Activated CD8-positive, alpha-beta T cell treated with anti-CD3 and anti-CD28 coated beads for 36 hours (primary cell): ENCODE results near the gene PCDHB11. TPM values are rescaled to one million over a fixed set of nuclear protein-coding genes. Genes with fewer than 3 reads are reported as not detected.
"Not testable (repeated sequence)": the region's sequence is repeated elsewhere in the genome, so short reads cannot be mapped to it uniquely, and the experiment has no call there.

ENCODE experiments used
- ATAC-seq: fragments of 200-7000 bp; cut with Tn5 transposase; one replicate; pipeline ENCODE4 v1.10.0; 2021; ENCODE audit warnings: mild to moderate bottlenecking, moderate library complexity
- CTCF ChIA-PET: fragments of 350-600 bp; sonication (Branson Sonifier 250); formaldehyde crosslinking; loops from one replicate; lab custom pipeline; 2021; ENCODE audit warnings: antibody characterized with exemption; lab: Charles Lee
- POLR2A ChIA-PET: fragments of 350-600 bp; sonication (Branson Sonifier 250); formaldehyde crosslinking; loops from one replicate; lab custom pipeline; 2021; ENCODE audit warnings: antibody characterized with exemption; lab: Charles Lee
- DNase-seq: peaks from one replicate; pipeline ENCODE4 v3.0.0-alpha.2; 2020
- H3K27ac Mint-ChIP-seq: one replicate; pipeline ENCODE4 v1.8.0; 2021; ENCODE audit warnings: mild to moderate bottlenecking, mixed read lengths
- H3K27me3 Mint-ChIP-seq: one replicate; pipeline ENCODE4 v1.8.0; 2021; ENCODE audit warnings: mixed read lengths
- H3K36me3 Mint-ChIP-seq: one replicate; pipeline ENCODE4 v1.8.0; 2021; ENCODE audit warnings: low read depth, mixed read lengths
- H3K4me1 Mint-ChIP-seq: one replicate; pipeline ENCODE4 v1.8.0; 2021; ENCODE audit warnings: low read depth, mixed read lengths
- H3K4me3 Mint-ChIP-seq: one replicate; pipeline ENCODE4 v1.8.0; 2021; ENCODE audit warnings: mild to moderate bottlenecking, moderate library complexity, mixed read lengths
- H3K9me3 Mint-ChIP-seq: one replicate; pipeline ENCODE4 v1.8.0; 2021; ENCODE audit warnings: mixed read lengths
- CTCF ChIP-seq: fragments of 200-600 bp; IDR thresholded peaks from one replicate; pipeline ENCODE4 v1.8.0; 2022; ENCODE audit warnings: antibody characterized with exemption, mild to moderate bottlenecking
- intact Hi-C: fragments of 100-400 bp; cut with micrococcal nuclease; formaldehyde crosslinking; loops from one replicate; pipeline ENCODE4 v1.10.0; 2022
- total RNA-seq, 2 experiments: library from RNA; stranded (reverse); gene quantifications; one replicate each; pipeline ENCODE4 v1.2.3, GENCODE V29; 2021

The PCDHB11 gene
- total RNA-seq, 2 experiments from 2014 or later: not detected

- TF ChIP-seq CTCF: peak; percentile 44
- H3K4me3 Mint-ChIP-seq: no peak within 1 kb of the TSS
- intact Hi-C loops: no loop called here
- no peak for ATAC-seq
- H3K27ac Mint-ChIP-seq: no peak within 1 kb of the TSS
- ChIA-PET CTCF (interaction anchor here (0.7 to 1.7 kb wide), 10 partner anchors 9 to 349 kb away, joined by 3 to 7 read pairs (median 4); partner anchors contain the start of genes PCDHB14, PCDHB15, PCDHGB7 and TAF7), POLR2A (no interaction called here)
- H3K4me1 Mint-ChIP-seq: no peaks in the 10 kb centered on the region
- H3K36me3 Mint-ChIP-seq: peaks cover 3% of the 10 kb centered on the region
- peak; percentile 33 for DNase-seq
- H3K9me3 Mint-ChIP-seq: peaks cover 2% of the 10 kb centered on the region
- peaks cover 37% of the 10 kb centered on the region for H3K27me3 Mint-ChIP-seq
Measured at GRCh38 chr5:141208478-141208877, 9.1 kb downstream of the PCDHB11 start, which contains the start of gene PCDHB12. TSS of gene PCDHB12 (plus strand) at chr5:141208719. CDS start at chr5:141208908, 189 bp downstream.

- H3K4me3 Mint-ChIP-seq, H3K27ac Mint-ChIP-seq, H3K9me3 Mint-ChIP-seq, H3K36me3 Mint-ChIP-seq, ATAC-seq, CTCF ChIA-PET, DNase-seq, H3K4me1 Mint-ChIP-seq, intact Hi-C loops, POLR2A ChIA-PET: not testable (repeated sequence)
- H3K27me3 Mint-ChIP-seq: peaks cover 49% of the 10 kb centered on the region
Measured at GRCh38 chr5:141210281-141210680, 10.9 kb downstream of the PCDHB11 start.

GRCh38 chr5:141210849-141211248 is 11.4 kb downstream of the PCDHB11 start:
- H3K27ac Mint-ChIP-seq, CTCF ChIA-PET, H3K4me3 Mint-ChIP-seq, POLR2A ChIA-PET, DNase-seq, intact Hi-C loops, ATAC-seq, H3K36me3 Mint-ChIP-seq, H3K9me3 Mint-ChIP-seq, H3K4me1 Mint-ChIP-seq: not testable (repeated sequence)
- peaks cover 51% of the 10 kb centered on the region for H3K27me3 Mint-ChIP-seq

GRCh38 chr5:141213656-141214339 is 14.4 kb downstream of the PCDHB11 start, which contains the start of gene PCDHB13:
TSS of gene PCDHB13 (plus strand) at chr5:141213919. CDS start at chr5:141214124, 205 bp downstream.
- Mint-ChIP-seq H3K9me3 (peaks cover 11% of the 10 kb centered on the region), H3K36me3 (peaks cover 10% of the 10 kb centered on the region), H3K27me3 (peaks cover 48% of the 10 kb centered on the region)
- intact Hi-C loops, ATAC-seq, POLR2A ChIA-PET, H3K4me3 Mint-ChIP-seq, H3K4me1 Mint-ChIP-seq, H3K27ac Mint-ChIP-seq: not testable (repeated sequence)
- peak; percentile 37 for DNase-seq
- CTCF ChIA-PET: interaction anchor here (1.1 kb wide), 1 partner anchor 350 kb away, joined by 6 read pairs; no protein-coding TSS in a partner anchor

GRCh38 chr5:141214583-141214982 is 15.2 kb downstream of the PCDHB11 start:
- H3K27ac Mint-ChIP-seq, intact Hi-C loops, H3K4me1 Mint-ChIP-seq, POLR2A ChIA-PET, ATAC-seq, DNase-seq, H3K4me3 Mint-ChIP-seq, CTCF ChIA-PET: not testable (repeated sequence)
- H3K9me3 Mint-ChIP-seq: peaks cover 14% of the 10 kb centered on the region
- peaks cover 10% of the 10 kb centered on the region for H3K36me3 Mint-ChIP-seq
- H3K27me3 Mint-ChIP-seq: peaks cover 45% of the 10 kb centered on the region

- H3K27ac Mint-ChIP-seq, ATAC-seq, DNase-seq, CTCF ChIA-PET, H3K4me1 Mint-ChIP-seq, intact Hi-C loops, H3K4me3 Mint-ChIP-seq, POLR2A ChIA-PET: not testable (repeated sequence)
- Mint-ChIP-seq H3K9me3 (peaks cover 16% of the 10 kb centered on the region), H3K27me3 (peaks cover 42% of the 10 kb centered on the region), H3K36me3 (peaks cover 10% of the 10 kb centered on the region)
Measured at GRCh38 chr5:141215504-141215903, 16.1 kb downstream of the PCDHB11 start.

GRCh38 chr5:141216035-141216434 is 16.6 kb downstream of the PCDHB11 start:
- ATAC-seq, H3K4me3 Mint-ChIP-seq, POLR2A ChIA-PET, DNase-seq, H3K4me1 Mint-ChIP-seq, H3K36me3 Mint-ChIP-seq, CTCF ChIA-PET, H3K27ac Mint-ChIP-seq, intact Hi-C loops: not testable (repeated sequence)
- Mint-ChIP-seq H3K27me3 (peaks cover 41% of the 10 kb centered on the region), H3K9me3 (peaks cover 14% of the 10 kb centered on the region)
